Suppressor macrophage (primary cell): ENCODE measurements around the gene SNRPA.
"Not testable (repeated sequence)": the region's sequence is repeated elsewhere in the genome, so short reads cannot be mapped to it uniquely, and the experiment has no call there.

Experiments
- DNase-seq, 4 experiments: peaks; one replicate each; pipeline ENCODE4 v3.0.0-alpha.2; 2020 to 2022

Gene SNRPA

GRCh38 chr19:40747536-40747935 lies 3.5 kb upstream of the SNRPA start:
- DNase-seq, result no peak

GRCh38 chr19:40750058-40750873 lies 737 bp upstream of the SNRPA start, which contains the start of gene ACTMAP:
ACTMAP (minus strand) TSS chr19:40750477; CDS start chr19:40749803, 674 bp downstream.
- DNase-seq, result peak; percentile 100

- DNase-seq, result peak in 3 of 4 experiments; percentile 35 to 46 (median 37)
Observed at GRCh38 chr19:40752257-40752781, 1.3 kb downstream of the SNRPA start.

- DNase-seq, result peak; percentile 52 to 82 (median 77)
Observed at GRCh38 chr19:40754611-40755247, 3.7 kb downstream of the SNRPA start.

- DNase-seq, result peak in 3 of 4 experiments; percentile 12 to 29 (median 21)
Observed at GRCh38 chr19:40755248-40755624, 4.2 kb downstream of the SNRPA start.

GRCh38 chr19:40755791-40756190 lies 4.8 kb downstream of the SNRPA start:
- no peak for DNase-seq

- no peak for DNase-seq
Observed at GRCh38 chr19:40756502-40757110, 5.6 kb downstream of the SNRPA start.

- DNase-seq, result no peak
Observed at GRCh38 chr19:40758491-40758890, 7.5 kb downstream of the SNRPA start.

GRCh38 chr19:40759352-40759751 lies 8.3 kb downstream of the SNRPA start:
- no peak for DNase-seq

- DNase-seq, result no peak
Observed at GRCh38 chr19:40762754-40763470, 11.9 kb downstream of the SNRPA start.

GRCh38 chr19:40763526-40763925 lies 12.5 kb downstream of the SNRPA start:
- no peak for DNase-seq

- no peak for DNase-seq
Observed at GRCh38 chr19:40763963-40764362, 13.0 kb downstream of the SNRPA start.

GRCh38 chr19:40766385-40766784 lies 15.4 kb downstream of the SNRPA start:
- not testable (repeated sequence) for DNase-seq

- DNase-seq, result peak in 2 of 4 experiments; percentile 47 to 67
Observed at GRCh38 chr19:40768869-40769268, 17.9 kb downstream of the SNRPA start.

- DNase-seq, result not testable (repeated sequence)
Observed at GRCh38 chr19:40771101-40771862, 20.3 kb downstream of the SNRPA start.

GRCh38 chr19:40774916-40775631 lies 24.1 kb downstream of the SNRPA start, which contains the start of gene MIA:
MIA (plus strand) TSS chr19:40775521; CDS start chr19:40775543, 22 bp downstream.
- no peak for DNase-seq

- peak in 1 of 4 experiments; percentile 11 for DNase-seq
Observed at GRCh38 chr19:40775632-40776022, 24.6 kb downstream of the SNRPA start.

GRCh38 chr19:40776364-40776763 lies 25.4 kb downstream of the SNRPA start:
- DNase-seq, result no peak

GRCh38 chr19:40776932-40777644 lies 26.1 kb downstream of the SNRPA start:
- peak; percentile 93 to 95 (median 94) for DNase-seq

GRCh38 chr19:40777645-40777936 lies 26.6 kb downstream of the SNRPA start:
- no peak for DNase-seq
